SHP77 (cell line): Measurements from ENCODE around the gene UQCC2.

Experiments
- DNase-seq, 2 experiments: peaks; one replicate each; lab custom pipeline; 2025; lab: John Stamatoyannopoulos, UW

Gene UQCC2

DNA sequence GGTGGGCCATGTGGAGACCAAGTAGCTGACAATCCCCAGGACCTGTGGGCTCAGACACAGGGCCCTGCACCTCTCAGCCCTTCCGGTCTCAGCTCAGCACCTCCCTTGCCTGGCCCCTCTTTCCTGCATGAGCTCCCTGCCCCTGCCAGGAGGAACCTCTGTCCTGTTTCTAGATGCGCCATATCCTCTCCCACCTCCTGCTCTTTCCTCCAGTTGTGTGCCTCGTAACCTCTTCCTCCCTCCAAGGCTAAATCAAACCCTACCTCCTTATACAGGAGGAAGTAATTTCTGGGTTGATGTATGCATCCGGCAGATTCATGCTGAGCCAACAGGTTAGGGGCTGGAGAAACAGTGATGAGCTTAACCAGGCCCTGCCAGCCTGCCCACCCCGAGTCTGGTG lies 59.5 kb downstream of the UQCC2 start:
- DNase-seq, result no peak

- no peak for DNase-seq
These were observed 60.1 kb downstream of the UQCC2 start for GRCh38 chr6:33651403-33651802.
